Left ventricle myocardium inferior (tissue), 1 donor: Measurements from ENCODE around the gene ABCC9. TPM values are rescaled to one million over a fixed set of nuclear protein-coding genes. Genes with fewer than 3 reads are reported as not detected.
"Not testable (repeated sequence)": the region's sequence is repeated elsewhere in the genome, so short reads cannot be mapped to it uniquely, and the experiment has no call there.

Experiments
- DNase-seq: peaks from one replicate; pipeline ENCODE4 v3.0.0-alpha.2; 2020
- H3K27ac ChIP-seq: fragments of 200-600 bp; replicated peaks from 2 replicates; pipeline ENCODE4 v1.8.0; 2021
- H3K27me3 ChIP-seq: fragments of 200-600 bp; 2 replicates; pipeline ENCODE4 v1.8.0; 2021; ENCODE audit warnings: low read depth
- H3K36me3 ChIP-seq: fragments of 200-600 bp; 2 replicates; pipeline ENCODE4 v1.8.0; 2021
- H3K4me1 ChIP-seq: fragments of 200-600 bp; 2 replicates; pipeline ENCODE4 v1.8.0; 2021
- H3K4me3 ChIP-seq: fragments of 200-600 bp; 2 replicates; pipeline ENCODE4 v1.8.0; 2021; ENCODE audit warnings: mild to moderate bottlenecking, moderate library complexity
- H3K9me3 ChIP-seq: fragments of 200-600 bp; replicated peaks from 2 replicates; pipeline ENCODE4 v1.8.0; 2021
- intact Hi-C: fragments of 100-400 bp; cut with micrococcal nuclease; formaldehyde crosslinking; loops from one replicate; pipeline ENCODE4 v1.11.0; 2022
- total RNA-seq: library from RNA; stranded (reverse); fragmentation: NEBNext Ultra II Directional; extraction: Animal tissue kit (Norgen Biotek cat#: 25700); gene quantifications from one replicate; pipeline ENCODE4 v1.2.1, GENCODE V29; 2021
- TF ChIP-seq, protein P1 (sequence below): fragments of 200-600 bp; IDR thresholded peaks from 2 replicates; pipeline ENCODE4 v1.8.0; 2021; ENCODE audit warnings: antibody characterized with exemption, mild to moderate bottlenecking, borderline replicate concordance
- donor health status: DM: no; HTN: yes; CAD: no; lungs with severe emphysema.

ABCC9 gene
- total RNA-seq, 1 donor from 2014 or later = 81.8 TPM

- H3K27ac ChIP-seq = peak overlapping the region; percentile 95
- H3K4me1 ChIP-seq = peaks cover 34% of the 10 kb centered on the region
Observed at GRCh38 chr12:21938879-21939278, 2.3 kb downstream of the ABCC9 start.

GRCh38 chr12:21934173-21934572, 7.1 kb downstream of the ABCC9 start:
- Histone ChIP-seq H3K4me1 (peaks cover 19% of the 10 kb centered on the region), H3K36me3 (peaks cover 69% of the 10 kb centered on the region), H3K27me3 (peaks cover 4% of the 10 kb centered on the region), H3K9me3 (peaks cover 3% of the 10 kb centered on the region), H3K4me3 (no peak overlapping the region), H3K27ac (peak overlapping the region; percentile 7)
- intact Hi-C loops = no loop called here
- no peak for DNase-seq
- TF ChIP-seq, protein P1, sequence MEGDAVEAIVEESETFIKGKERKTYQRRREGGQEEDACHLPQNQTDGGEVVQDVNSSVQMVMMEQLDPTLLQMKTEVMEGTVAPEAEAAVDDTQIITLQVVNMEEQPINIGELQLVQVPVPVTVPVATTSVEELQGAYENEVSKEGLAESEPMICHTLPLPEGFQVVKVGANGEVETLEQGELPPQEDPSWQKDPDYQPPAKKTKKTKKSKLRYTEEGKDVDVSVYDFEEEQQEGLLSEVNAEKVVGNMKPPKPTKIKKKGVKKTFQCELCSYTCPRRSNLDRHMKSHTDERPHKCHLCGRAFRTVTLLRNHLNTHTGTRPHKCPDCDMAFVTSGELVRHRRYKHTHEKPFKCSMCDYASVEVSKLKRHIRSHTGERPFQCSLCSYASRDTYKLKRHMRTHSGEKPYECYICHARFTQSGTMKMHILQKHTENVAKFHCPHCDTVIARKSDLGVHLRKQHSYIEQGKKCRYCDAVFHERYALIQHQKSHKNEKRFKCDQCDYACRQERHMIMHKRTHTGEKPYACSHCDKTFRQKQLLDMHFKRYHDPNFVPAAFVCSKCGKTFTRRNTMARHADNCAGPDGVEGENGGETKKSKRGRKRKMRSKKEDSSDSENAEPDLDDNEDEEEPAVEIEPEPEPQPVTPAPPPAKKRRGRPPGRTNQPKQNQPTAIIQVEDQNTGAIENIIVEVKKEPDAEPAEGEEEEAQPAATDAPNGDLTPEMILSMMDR = no peak

More at GRCh38 chr12:21938879-21939278, 2.3 kb downstream of the ABCC9 start:
- peak overlapping the region; percentile 71 for H3K4me3 ChIP-seq
- intact Hi-C loops = no loop called here
- H3K9me3 ChIP-seq = no peaks in the 10 kb centered on the region
- no peak for DNase-seq
- peaks cover 33% of the 10 kb centered on the region for H3K27me3 ChIP-seq
- TF ChIP-seq, protein P1 = no peak
- H3K36me3 ChIP-seq = peaks cover 27% of the 10 kb centered on the region

DNA sequence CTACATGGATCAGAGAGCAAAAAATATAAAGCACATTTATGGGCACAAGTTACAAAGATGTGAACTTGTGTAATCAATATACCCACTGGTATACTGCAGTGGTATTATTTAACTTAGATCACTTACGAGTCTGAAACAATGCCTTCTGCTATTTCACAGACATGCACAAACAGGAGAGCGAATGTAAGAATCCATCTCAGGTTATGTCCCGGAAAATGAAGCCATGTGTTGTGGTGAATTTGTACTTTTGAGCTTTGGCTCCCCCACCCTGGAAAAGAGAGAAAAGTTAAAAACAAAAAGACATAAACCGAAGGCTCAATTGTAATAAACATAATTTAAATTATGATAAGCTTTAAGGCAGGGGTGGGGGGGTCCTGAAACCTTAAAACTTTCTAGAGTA, 7.6 kb downstream of the ABCC9 start:
- peak overlapping the region; percentile 7 for H3K27ac ChIP-seq
- H3K36me3 ChIP-seq = peaks cover 69% of the 10 kb centered on the region
- H3K4me3 ChIP-seq = no peak overlapping the region
- intact Hi-C loops = no loop called here
- TF ChIP-seq, protein P1 = no peak
- no peak for DNase-seq
- peaks cover 14% of the 10 kb centered on the region for H3K4me1 ChIP-seq
- no peaks in the 10 kb centered on the region for H3K27me3 ChIP-seq
- H3K9me3 ChIP-seq = peaks cover 3% of the 10 kb centered on the region

DNA sequence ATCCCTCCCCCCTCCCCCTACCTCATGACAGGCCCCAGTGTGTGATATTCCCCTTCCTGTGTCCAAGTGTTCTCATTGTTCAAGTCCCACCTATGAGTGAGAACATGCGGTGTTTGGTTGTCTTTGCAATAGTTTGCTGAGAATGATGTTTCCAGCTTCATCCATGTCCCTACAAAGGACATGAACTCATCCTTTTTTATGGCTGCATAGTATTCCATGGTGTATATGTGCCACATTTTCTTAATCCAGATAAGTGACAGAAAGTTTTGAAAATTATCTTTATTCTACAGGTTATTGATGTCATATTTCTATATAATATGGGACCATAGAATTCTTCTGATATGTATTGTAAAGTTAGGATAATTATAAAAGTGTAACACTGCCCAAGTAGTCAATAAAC, 11.3 kb downstream of the ABCC9 start:
- DNase-seq, H3K4me3 ChIP-seq, H3K27me3 ChIP-seq, H3K4me1 ChIP-seq, H3K9me3 ChIP-seq, H3K27ac ChIP-seq, intact Hi-C loops: not testable (repeated sequence)
- H3K36me3 ChIP-seq = peaks cover 75% of the 10 kb centered on the region

DNA sequence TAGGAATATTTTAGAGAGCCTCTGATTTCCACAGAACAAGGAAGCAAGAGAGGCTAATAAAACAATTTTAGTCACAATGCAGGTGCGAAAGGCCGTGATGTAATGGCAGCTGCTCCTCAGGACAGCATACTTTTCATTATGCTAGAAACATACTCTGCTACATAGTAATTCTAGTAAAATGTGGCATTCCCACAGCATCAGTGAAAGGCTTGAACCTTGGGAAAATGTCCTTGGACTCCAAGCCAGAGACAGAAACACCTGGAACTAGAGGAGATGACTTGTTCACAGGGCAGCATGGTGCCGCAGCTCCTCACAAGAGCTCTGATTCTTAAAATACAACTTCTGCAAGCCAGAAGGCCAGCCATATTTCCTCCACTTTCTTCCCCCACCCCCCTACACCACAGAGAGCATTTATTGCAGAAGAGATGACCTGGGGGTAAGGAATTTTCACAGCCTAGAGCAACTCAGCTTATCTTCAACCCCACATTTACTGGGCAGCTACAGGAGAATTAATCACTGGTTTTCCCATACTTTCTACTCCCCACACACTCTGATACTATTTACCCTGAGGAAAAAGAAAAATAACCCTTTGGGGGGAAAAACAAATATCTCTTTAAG, 15.8 kb downstream of the ABCC9 start:
- no peaks in the 10 kb centered on the region for H3K4me1 ChIP-seq
- no peak for DNase-seq
- H3K9me3 ChIP-seq = peaks cover 3% of the 10 kb centered on the region
- TF ChIP-seq, protein P1 = no peak
- no peak overlapping the region for H3K4me3 ChIP-seq
- H3K27me3 ChIP-seq = no peaks in the 10 kb centered on the region
- H3K27ac ChIP-seq = no peak overlapping the region
- H3K36me3 ChIP-seq = peaks cover 57% of the 10 kb centered on the region
- intact Hi-C loops = no loop called here

- peaks cover 38% of the 10 kb centered on the region for H3K36me3 ChIP-seq
- no peak overlapping the region for H3K4me3 ChIP-seq
- TF ChIP-seq, protein P1 = no peak
- no peak for DNase-seq
- intact Hi-C loops = no loop called here
- no peaks in the 10 kb centered on the region for H3K27me3 ChIP-seq
- no peaks in the 10 kb centered on the region for H3K9me3 ChIP-seq
- H3K4me1 ChIP-seq = no peaks in the 10 kb centered on the region
- H3K27ac ChIP-seq = no peak overlapping the region
Observed at GRCh38 chr12:21921436-21921835, 19.8 kb downstream of the ABCC9 start.
